GM12878 (cell line): Measurements from ENCODE around the gene C20orf173. TPM values are rescaled to one million over a fixed set of nuclear protein-coding genes. Genes with fewer than 3 reads are reported as not detected.
"Not testable (repeated sequence)": the region's sequence is repeated elsewhere in the genome, so short reads cannot be mapped to it uniquely, and the experiment has no call there.

Experiments
- ATAC-seq: fragments of 200-7000 bp; cut with Tn5 transposase; 3 replicates; pipeline ENCODE4 v1.9.1; 2020; ENCODE audit warnings: mild to moderate bottlenecking, moderate library complexity
- BruUV-seq: library from RNA; stranded (reverse); fragments of 400-500 nt; replicated peaks from 2 replicates; lab custom pipeline; 2021; lab: Mats Ljungman, UMichigan
- CTCF ChIA-PET: fragments of 300-600 bp; sonication (Branson Sonifier 250); formaldehyde crosslinking; extraction: SDS; loops from one replicate; lab custom pipeline; 2021; ENCODE audit warnings: inconsistent platforms; lab: Yijun Ruan, JAX
- POLR2A ChIA-PET: fragments of 350-600 bp; formaldehyde crosslinking; extraction: SDS; loops from one replicate; lab custom pipeline; 2021; ENCODE audit warnings: inconsistent platforms; lab: Charles Lee
- RAD21 ChIA-PET: fragments of 300-600 bp; sonication (Branson Sonifier 250); formaldehyde crosslinking; loops from one replicate; lab custom pipeline; 2023; ENCODE audit warnings: antibody characterized with exemption; ENCODE audit not compliant: unreplicated experiment; lab: Charles Lee
- SMC1A ChIA-PET: fragments of 300-600 bp; sonication (Branson Sonifier 250); formaldehyde crosslinking; loops from one replicate; lab custom pipeline; 2023; ENCODE audit not compliant: unreplicated experiment, uncharacterized antibody; lab: Charles Lee
- DNase-seq: peaks from one replicate; pipeline ENCODE4 v3.0.0-alpha.2; 2011; ENCODE audit warnings: low read depth, low spot score
- FAIRE-seq: peaks from 3 replicates; lab custom pipeline; 2011; peaks lifted over from hg19 to GRCh38; lab: Jason Lieb, UNC
- H2AFZ ChIP-seq: 2 replicates; pipeline ENCODE4 v1.6.0; 2011; ENCODE audit warnings: low read depth, low read length, control low read depth; ENCODE audit not compliant: control insufficient read depth
- H3K27ac ChIP-seq: 2 replicates; pipeline ENCODE4 v1.5.1; 2011; ENCODE audit warnings: control low read depth; ENCODE audit not compliant: control insufficient read depth, insufficient read depth
- H3K27me3 ChIP-seq, 2 experiments: replicated peaks in 1 of 2; 2 replicates each; pipeline versions ENCODE4 v1.6.0 to v1.6.1; 2011; ENCODE audit warnings: low read length in 1 of 2; ENCODE audit not compliant: control insufficient read depth in 2 of 2, insufficient read depth in 2 of 2
- H3K36me3 ChIP-seq, 2 experiments: 2 replicates each; pipeline ENCODE4 v1.5.1; 2011; ENCODE audit warnings: low read length in 1 of 2; ENCODE audit not compliant: control insufficient read depth in 2 of 2, insufficient read depth in 2 of 2
- H3K4me1 ChIP-seq: 2 replicates; pipeline ENCODE4 v1.6.1; 2011; ENCODE audit warnings: mild to moderate bottlenecking, low read length, moderate library complexity, mixed read lengths; ENCODE audit not compliant: control insufficient read depth, insufficient read depth
- H3K4me2 ChIP-seq: 2 replicates; pipeline ENCODE4 v1.6.0; 2011; ENCODE audit warnings: control low read depth; ENCODE audit not compliant: control insufficient read depth, insufficient read depth
- H3K4me3 ChIP-seq: fragments of 200-600 bp; sonication (generic); 2 replicates; pipeline ENCODE4 v1.5.1; 2016
- H3K79me2 ChIP-seq: 2 replicates; pipeline ENCODE4 v1.6.0; 2011; ENCODE audit warnings: low read length; ENCODE audit not compliant: control insufficient read depth, insufficient read depth
- H3K9ac ChIP-seq: 2 replicates; pipeline ENCODE4 v1.8.0; 2011; ENCODE audit warnings: low read length, control low read depth, mixed read lengths; ENCODE audit not compliant: control insufficient read depth, insufficient read depth
- H3K9me3 ChIP-seq: replicated peaks from 3 replicates; pipeline ENCODE4 v1.5.1; 2011; ENCODE audit warnings: mild to moderate bottlenecking, low read length; ENCODE audit not compliant: control insufficient read depth, insufficient read depth
- H4K20me1 ChIP-seq: 2 replicates; pipeline ENCODE4 v1.6.0; 2011; ENCODE audit not compliant: control insufficient read depth, insufficient read depth
- BCLAF1 ChIP-seq: fragments of 450-650 bp; IDR thresholded peaks from 2 replicates; pipeline ENCODE4 v1.6.1; 2017; ENCODE audit warnings: antibody characterized with exemption, mild to moderate bottlenecking, moderate library complexity
- CREM ChIP-seq: IDR thresholded peaks from 2 replicates; pipeline ENCODE4 v1.6.1; 2014; ENCODE audit warnings: antibody characterized with exemption, low read depth
- JUNB ChIP-seq: IDR thresholded peaks from 2 replicates; pipeline ENCODE4 v1.6.1; 2016; ENCODE audit warnings: antibody characterized with exemption, mild to moderate bottlenecking
- LARP7 ChIP-seq: fragments of 450-650 bp; IDR thresholded peaks from 2 replicates; pipeline ENCODE4 v1.6.1; 2017; ENCODE audit warnings: mild to moderate bottlenecking
- MYC ChIP-seq: IDR thresholded peaks from 2 replicates; pipeline ENCODE4 v1.6.1; 2011; ENCODE audit warnings: mild to moderate bottlenecking, low read length, moderate library complexity, inconsistent platforms; ENCODE audit not compliant: insufficient read depth, insufficient replicate concordance, insufficient read length, severe bottlenecking
- POU2F2 ChIP-seq: IDR thresholded peaks from 3 replicates; pipeline ENCODE4 v1.6.1; 2011; ENCODE audit warnings: low read depth, mild to moderate bottlenecking, low read length, borderline replicate concordance
- SPI1 ChIP-seq: IDR thresholded peaks from 2 replicates; pipeline ENCODE4 v1.6.1; 2011; ENCODE audit warnings: low read depth, mild to moderate bottlenecking, low read length, moderate library complexity, borderline replicate concordance; ENCODE audit not compliant: insufficient read depth
- WGBS: methylation state at CpG from one replicate; pipeline ENCODE4 v1.1.6; 2016; ENCODE audit warnings: low lambda C conversion rate; ENCODE audit not compliant: insufficient replicate concordance, insufficient coverage; ENCODE audit errors: missing lambda C conversion rate; 5-methylcytosine and 5-hydroxymethylcytosine counted together
- in situ Hi-C: fragments of 300-500 bp; cut with MboI; formaldehyde crosslinking; loops from 9 replicates; pipeline ENCODE4 v1.14.3; 2018; ENCODE audit warnings: mixed read lengths
- intact Hi-C: fragments of 100-400 bp; cut with micrococcal nuclease; formaldehyde crosslinking; loops from one replicate; pipeline ENCODE4 v1.14.2; 2022; ENCODE audit not compliant: unreplicated experiment
- polyA plus RNA-seq, 11 experiments: library from polyadenylated mRNA; depleted of rRNA in 4 of 11; unstranded in 6 of 11; stranded (reverse) in 5 of 11; fragments of >200 nt; fragmentation: Nextera tagmentation in 4 of 11; fragmentation: Illumina TruSeq in 1 of 11; extraction: Ambion mirVana in 4 of 11; extraction: Trizol in 1 of 11; gene quantifications; 1 replicate in 1 of 11; 2 replicates in 10 of 11; pipeline versions ENCODE4 v1.2.1 to v1.2.3, GENCODE V29; 2011 to 2016; ENCODE audit warnings: inconsistent platforms in 2 of 11, missing spikeins in 2 of 11, low read depth in 1 of 11
- total RNA-seq, 4 experiments: library from RNA; depleted of rRNA in 3 of 4; stranded (reverse); fragments of >200 nt in 3 of 4; fragmentation: Illumina TruSeq in 1 of 4; extraction: Trizol in 1 of 4; gene quantifications; 2 replicates each; pipeline versions ENCODE4 v1.2.1 to v1.2.3, GENCODE V29; 2013 to 2021
- TF ChIP-seq, protein P1 (sequence below): IDR thresholded peaks from 2 replicates; pipeline ENCODE4 v1.6.1; 2011; ENCODE audit warnings: borderline replicate concordance, low read depth, mild to moderate bottlenecking, moderate library complexity, low read length; ENCODE audit not compliant: insufficient read depth, poor library complexity, severe bottlenecking

The C20orf173 gene
- total and polyA plus RNA-seq, 10 of the 15 experiments (the other 5 are each of a cell fraction or from before 2014, with no cell fraction given) = not detected

DNA sequence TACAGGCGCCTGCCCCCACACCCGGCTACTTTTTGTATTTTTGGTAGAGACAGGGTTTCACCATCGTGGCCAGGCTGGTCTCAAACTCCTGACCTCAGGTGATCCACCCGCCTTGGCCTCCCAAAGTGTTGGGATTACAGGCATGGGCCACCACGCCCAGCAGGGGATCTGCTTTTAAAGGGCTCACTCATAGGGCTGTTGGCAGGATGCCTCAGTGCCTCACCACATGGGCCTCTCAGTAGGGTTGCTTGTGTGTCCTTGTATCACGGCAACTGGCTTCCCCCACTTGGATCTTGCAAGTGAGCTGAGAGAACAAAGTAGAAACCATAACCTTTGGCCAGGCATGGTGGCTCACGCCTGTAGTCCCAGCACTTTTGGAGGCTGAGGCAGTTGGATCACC lies 15.5 kb upstream of the C20orf173 start:
- H3K36me3 ChIP-seq, in situ Hi-C loops, H3K9ac ChIP-seq, H2AFZ ChIP-seq, BruUV-seq, H4K20me1 ChIP-seq, RAD21 ChIA-PET, H3K79me2 ChIP-seq, H3K27me3 ChIP-seq, SMC1A ChIA-PET, H3K9me3 ChIP-seq, H3K27ac ChIP-seq, H3K4me2 ChIP-seq, H3K4me3 ChIP-seq, ATAC-seq, DNase-seq, FAIRE-seq: not testable (repeated sequence)
- POLR2A ChIA-PET = interaction anchor here (0.6 kb wide), 1 partner anchor 1061 kb away, joined by 3 read pairs; no protein-coding TSS in a partner anchor
- 91% methylated on average over 7 of the region's 7 CpGs for WGBS
- CTCF ChIA-PET = interaction anchor here (0.6 kb wide), 1 partner anchor 70 kb away, joined by 3 read pairs; no protein-coding TSS in a partner anchor
- peaks cover 12% of the 10 kb centered on the region for H3K4me1 ChIP-seq
- intact Hi-C loops = loop anchor here (5.0 kb wide), 1 partner anchor 72 kb away; the partner anchor contains the start of gene SPAG4

- Histone ChIP-seq H4K20me1 (no peaks in the 10 kb centered on the region), H3K27ac (no peak overlapping the region), H3K4me3 (no peak overlapping the region), H3K9me3 (no peaks in the 10 kb centered on the region), H3K27me3 (no peaks in the 10 kb centered on the region), H2AFZ (no peak overlapping the region), H3K9ac (no peak overlapping the region), H3K79me2 (peaks cover 6% of the 10 kb centered on the region; the same call in 1 of the 2 replicates), H3K4me2 (no peak overlapping the region), H3K36me3 (peaks cover 5 to 6% of the 10 kb centered on the region in 2 experiments; a peak in 3 of 4 replicates), H3K4me1 (peaks cover 12% of the 10 kb centered on the region)
- WGBS = 100% methylated on average over 15 of the region's 16 CpGs
- POLR2A ChIA-PET = interaction anchor here (0.6 kb wide), 1 partner anchor 1060 kb away, joined by 3 read pairs; no protein-coding TSS in a partner anchor
- BruUV-seq = no TSS peak
- no peak for FAIRE-seq
- DNase-seq = no peak
- no peak for ATAC-seq
- SMC1A ChIA-PET = no interaction called here
- RAD21 ChIA-PET = no interaction called here
- in situ Hi-C loops = no loop called here
- intact Hi-C loops = loop anchor here (5.0 kb wide), 1 partner anchor 73 kb away; the partner anchor contains the start of gene SPAG4
- CTCF ChIA-PET = interaction anchor here (1.1 kb wide), 1 partner anchor 59 kb away, joined by 3 read pairs; no protein-coding TSS in a partner anchor
- TF ChIP-seq JUNB = no peak
- TF ChIP-seq SPI1 = no peak
- no peak for TF ChIP-seq MYC
- TF ChIP-seq CREM = no peak
- TF ChIP-seq BCLAF1 = no peak
- TF ChIP-seq, protein P1, sequence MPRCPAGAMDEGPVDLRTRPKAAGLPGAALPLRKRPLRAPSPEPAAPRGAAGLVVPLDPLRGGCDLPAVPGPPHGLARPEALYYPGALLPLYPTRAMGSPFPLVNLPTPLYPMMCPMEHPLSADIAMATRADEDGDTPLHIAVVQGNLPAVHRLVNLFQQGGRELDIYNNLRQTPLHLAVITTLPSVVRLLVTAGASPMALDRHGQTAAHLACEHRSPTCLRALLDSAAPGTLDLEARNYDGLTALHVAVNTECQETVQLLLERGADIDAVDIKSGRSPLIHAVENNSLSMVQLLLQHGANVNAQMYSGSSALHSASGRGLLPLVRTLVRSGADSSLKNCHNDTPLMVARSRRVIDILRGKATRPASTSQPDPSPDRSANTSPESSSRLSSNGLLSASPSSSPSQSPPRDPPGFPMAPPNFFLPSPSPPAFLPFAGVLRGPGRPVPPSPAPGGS = peak; percentile 59
- TF ChIP-seq LARP7 = no peak
- no peak for TF ChIP-seq POU2F2
Observed at GRCh38 chr20:35544436-35544835, 15.0 kb upstream of the C20orf173 start.
